ENCODE measurements around the gene SPATA25.

The SPATA25 gene

GRCh38 chr20:45863543-45864470, 23.6 kb downstream of the SPATA25 start:
- DNase-seq = no peak

GRCh38 chr20:45861221-45862075, 26.0 kb downstream of the SPATA25 start:
- DNase-seq = no peak

GRCh38 chr20:45860560-45861220, 26.7 kb downstream of the SPATA25 start:
- DNase-seq = no peak

GRCh38 chr20:45859916-45860315, 27.5 kb downstream of the SPATA25 start:
- no peak for DNase-seq

GRCh38 chr20:45857882-45858216, 29.6 kb downstream of the SPATA25 start:
- no peak for DNase-seq

- peak; percentile 87 to 90 for DNase-seq
Observed at GRCh38 chr20:45857114-45857881, 30.1 kb downstream of the SPATA25 start, which contains the start of the genes ACOT8 and ZSWIM3. ACOT8 (minus strand) TSS chr20:45857392; CDS start chr20:45857315, 77 bp downstream. ZSWIM3 (plus strand) TSS chr20:45857614; CDS start chr20:45857826, 212 bp downstream.

GRCh38 chr20:45853484-45853883, 33.9 kb downstream of the SPATA25 start:
- no peak for DNase-seq

GRCh38 chr20:45852326-45852725, 35.1 kb downstream of the SPATA25 start:
- DNase-seq = no peak

- DNase-seq = no peak
Observed at GRCh38 chr20:45851501-45851900, 35.9 kb downstream of the SPATA25 start.

- DNase-seq = no peak
Observed at GRCh38 chr20:45850926-45851325, 36.5 kb downstream of the SPATA25 start.

- no peak for DNase-seq
Observed at GRCh38 chr20:45850238-45850637, 37.2 kb downstream of the SPATA25 start.

- no peak for DNase-seq
Observed at GRCh38 chr20:45848969-45849582, 38.3 kb downstream of the SPATA25 start.

- DNase-seq = no peak
Observed at GRCh38 chr20:45848421-45848820, 39.0 kb downstream of the SPATA25 start.

- DNase-seq = no peak
Observed at GRCh38 chr20:45845452-45845851, 42.0 kb downstream of the SPATA25 start.

- no peak for DNase-seq
Observed at GRCh38 chr20:45843506-45843905, 43.9 kb downstream of the SPATA25 start.

- no peak for DNase-seq
Observed at GRCh38 chr20:45842169-45842812, 45.1 kb downstream of the SPATA25 start.

- no peak for DNase-seq
Observed at GRCh38 chr20:45841407-45842129, 45.9 kb downstream of the SPATA25 start.

GRCh38 chr20:45840700-45841198, 46.7 kb downstream of the SPATA25 start:
- no peak for DNase-seq

GRCh38 chr20:45836841-45837240, 50.6 kb downstream of the SPATA25 start:
- no peak for DNase-seq
